MM.1S (cell line): Measurements from ENCODE around the gene MRPL45.

Experiments used
- DNase-seq: peaks from one replicate; pipeline ENCODE4 v3.0.0-alpha.2; 2015
- H2AFZ ChIP-seq: fragments of 300-600 bp; sonication (generic); 2 replicates; pipeline ENCODE4 v1.6.0; 2016; ENCODE audit warnings: antibody characterized with exemption, low read length
- H3F3A ChIP-seq: fragments of 300-600 bp; sonication (generic); 2 replicates; pipeline ENCODE4 v1.6.1; 2016; ENCODE audit warnings: mild to moderate bottlenecking, antibody characterized with exemption, low read length, moderate library complexity, mixed read lengths; ENCODE audit not compliant: insufficient read depth
- H3K27ac ChIP-seq: fragments of 300-600 bp; sonication (generic); 2 replicates; pipeline ENCODE4 v1.5.1; 2016; ENCODE audit warnings: mild to moderate bottlenecking, low read length
- H3K27me3 ChIP-seq: fragments of 300-600 bp; sonication (generic); replicated peaks from 2 replicates; pipeline ENCODE4 v1.6.0; 2016; ENCODE audit warnings: low read length; ENCODE audit not compliant: insufficient read depth
- H3K36me3 ChIP-seq: fragments of 300-600 bp; sonication (generic); replicated peaks from 2 replicates; pipeline ENCODE4 v1.6.1; 2016; ENCODE audit warnings: mild to moderate bottlenecking, low read length, mixed read lengths; ENCODE audit not compliant: insufficient read depth
- H3K4me1 ChIP-seq: fragments of 300-600 bp; sonication (generic); 2 replicates; pipeline ENCODE4 v1.6.1; 2016; ENCODE audit warnings: low read length, mixed read lengths
- H3K4me2 ChIP-seq: fragments of 300-600 bp; sonication (generic); 2 replicates; pipeline ENCODE4 v1.6.0; 2016; ENCODE audit warnings: low read depth, low read length
- H3K4me3 ChIP-seq: fragments of 300-600 bp; sonication (generic); 2 replicates; pipeline ENCODE4 v1.5.1; 2016; ENCODE audit warnings: low read length, mixed read lengths
- H3K79me2 ChIP-seq: fragments of 300-600 bp; sonication (generic); 2 replicates; pipeline ENCODE4 v1.6.1; 2016; ENCODE audit warnings: mixed run types, low read length, mixed read lengths
- H3K9ac ChIP-seq: fragments of 300-600 bp; sonication (generic); 2 replicates; pipeline ENCODE4 v1.6.1; 2016; ENCODE audit warnings: low read length, mixed read lengths
- H3K9me2 ChIP-seq: fragments of 300-600 bp; sonication (generic); replicated peaks from 2 replicates; pipeline ENCODE4 v1.6.1; 2016; ENCODE audit warnings: mild to moderate bottlenecking, low read length, mixed read lengths; ENCODE audit not compliant: insufficient read depth
- H3K9me3 ChIP-seq: fragments of 300-600 bp; sonication (generic); replicated peaks from 2 replicates; pipeline ENCODE4 v1.6.1; 2016; ENCODE audit warnings: mild to moderate bottlenecking, low read length, mixed read lengths; ENCODE audit not compliant: insufficient read depth
- H4K20me1 ChIP-seq: fragments of 300-600 bp; sonication (generic); 2 replicates; pipeline ENCODE4 v1.6.1; 2016; ENCODE audit warnings: mild to moderate bottlenecking, low read length, moderate library complexity, mixed read lengths; ENCODE audit not compliant: insufficient read depth
- EZH2 ChIP-seq: fragments of 300-600 bp; sonication (generic); optimal IDR thresholded peaks from 2 replicates; pipeline ENCODE3; 2017; ENCODE audit warnings: low read depth, mild to moderate bottlenecking, antibody characterized with exemption, low read length, mixed read lengths
- EZH2phosphoT487 ChIP-seq: fragments of 300-600 bp; sonication (generic); IDR thresholded peaks from 2 replicates; pipeline ENCODE4 v1.6.1; 2018; ENCODE audit warnings: antibody characterized with exemption, low read length
- TF ChIP-seq, protein P1 (sequence below): fragments of 300-600 bp; sonication (generic); IDR thresholded peaks from 2 replicates; pipeline ENCODE4 v1.5.1; 2016; ENCODE audit warnings: antibody characterized with exemption, low read length, mixed read lengths

MRPL45 gene

DNA sequence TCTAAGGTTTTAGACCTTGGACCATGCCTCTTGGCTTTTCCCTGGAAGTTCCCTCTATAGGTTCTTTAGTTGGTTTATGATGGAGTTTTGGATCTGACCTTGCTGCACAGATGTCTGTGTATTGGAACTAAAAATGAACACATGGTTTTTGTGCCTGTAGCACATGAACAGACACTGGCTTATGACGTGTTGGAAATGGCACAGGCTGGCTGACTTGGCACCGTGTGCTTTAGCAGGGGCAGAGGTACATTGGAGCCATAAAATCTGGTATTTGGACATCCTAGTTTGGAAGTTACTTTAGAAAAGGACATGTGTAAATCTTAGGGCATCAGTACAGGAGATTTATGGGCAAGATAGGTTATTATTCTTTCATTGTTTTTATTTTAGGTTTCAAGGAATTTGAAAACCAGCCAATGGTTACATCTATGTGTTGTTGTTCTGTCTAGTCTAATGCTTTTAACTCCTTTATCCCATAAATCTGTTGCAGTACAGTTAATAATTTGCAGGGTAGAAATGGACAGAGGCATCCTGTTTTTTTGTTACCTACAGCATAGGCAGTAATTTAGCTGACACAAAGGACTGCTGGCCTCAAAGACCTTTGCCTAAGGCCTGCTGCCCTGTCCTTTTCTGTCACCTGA lies 60.6 kb downstream of the MRPL45 start:
- no peaks in the 10 kb centered on the region for H3K79me2 ChIP-seq
- no peaks in the 10 kb centered on the region for H3K9me2 ChIP-seq
- H3K4me3 ChIP-seq = no peak overlapping the region
- no peak overlapping the region for H3K27ac ChIP-seq
- no peak overlapping the region for H3K9ac ChIP-seq
- H3F3A ChIP-seq = no peaks in the 10 kb centered on the region
- no peak for DNase-seq
- peaks cover 4% of the 10 kb centered on the region; the same call in 1 of the 2 replicates for H3K4me1 ChIP-seq
- no peak overlapping the region for H3K4me2 ChIP-seq
- no peaks in the 10 kb centered on the region for H4K20me1 ChIP-seq
- no peaks in the 10 kb centered on the region for H3K9me3 ChIP-seq
- no peak overlapping the region for H2AFZ ChIP-seq
- TF ChIP-seq, protein P1, sequence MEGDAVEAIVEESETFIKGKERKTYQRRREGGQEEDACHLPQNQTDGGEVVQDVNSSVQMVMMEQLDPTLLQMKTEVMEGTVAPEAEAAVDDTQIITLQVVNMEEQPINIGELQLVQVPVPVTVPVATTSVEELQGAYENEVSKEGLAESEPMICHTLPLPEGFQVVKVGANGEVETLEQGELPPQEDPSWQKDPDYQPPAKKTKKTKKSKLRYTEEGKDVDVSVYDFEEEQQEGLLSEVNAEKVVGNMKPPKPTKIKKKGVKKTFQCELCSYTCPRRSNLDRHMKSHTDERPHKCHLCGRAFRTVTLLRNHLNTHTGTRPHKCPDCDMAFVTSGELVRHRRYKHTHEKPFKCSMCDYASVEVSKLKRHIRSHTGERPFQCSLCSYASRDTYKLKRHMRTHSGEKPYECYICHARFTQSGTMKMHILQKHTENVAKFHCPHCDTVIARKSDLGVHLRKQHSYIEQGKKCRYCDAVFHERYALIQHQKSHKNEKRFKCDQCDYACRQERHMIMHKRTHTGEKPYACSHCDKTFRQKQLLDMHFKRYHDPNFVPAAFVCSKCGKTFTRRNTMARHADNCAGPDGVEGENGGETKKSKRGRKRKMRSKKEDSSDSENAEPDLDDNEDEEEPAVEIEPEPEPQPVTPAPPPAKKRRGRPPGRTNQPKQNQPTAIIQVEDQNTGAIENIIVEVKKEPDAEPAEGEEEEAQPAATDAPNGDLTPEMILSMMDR = no peak
- TF ChIP-seq EZH2 = no peak
- TF ChIP-seq EZH2phosphoT487 = no peak
- H3K36me3 ChIP-seq = no peaks in the 10 kb centered on the region
- no peaks in the 10 kb centered on the region for H3K27me3 ChIP-seq

DNA sequence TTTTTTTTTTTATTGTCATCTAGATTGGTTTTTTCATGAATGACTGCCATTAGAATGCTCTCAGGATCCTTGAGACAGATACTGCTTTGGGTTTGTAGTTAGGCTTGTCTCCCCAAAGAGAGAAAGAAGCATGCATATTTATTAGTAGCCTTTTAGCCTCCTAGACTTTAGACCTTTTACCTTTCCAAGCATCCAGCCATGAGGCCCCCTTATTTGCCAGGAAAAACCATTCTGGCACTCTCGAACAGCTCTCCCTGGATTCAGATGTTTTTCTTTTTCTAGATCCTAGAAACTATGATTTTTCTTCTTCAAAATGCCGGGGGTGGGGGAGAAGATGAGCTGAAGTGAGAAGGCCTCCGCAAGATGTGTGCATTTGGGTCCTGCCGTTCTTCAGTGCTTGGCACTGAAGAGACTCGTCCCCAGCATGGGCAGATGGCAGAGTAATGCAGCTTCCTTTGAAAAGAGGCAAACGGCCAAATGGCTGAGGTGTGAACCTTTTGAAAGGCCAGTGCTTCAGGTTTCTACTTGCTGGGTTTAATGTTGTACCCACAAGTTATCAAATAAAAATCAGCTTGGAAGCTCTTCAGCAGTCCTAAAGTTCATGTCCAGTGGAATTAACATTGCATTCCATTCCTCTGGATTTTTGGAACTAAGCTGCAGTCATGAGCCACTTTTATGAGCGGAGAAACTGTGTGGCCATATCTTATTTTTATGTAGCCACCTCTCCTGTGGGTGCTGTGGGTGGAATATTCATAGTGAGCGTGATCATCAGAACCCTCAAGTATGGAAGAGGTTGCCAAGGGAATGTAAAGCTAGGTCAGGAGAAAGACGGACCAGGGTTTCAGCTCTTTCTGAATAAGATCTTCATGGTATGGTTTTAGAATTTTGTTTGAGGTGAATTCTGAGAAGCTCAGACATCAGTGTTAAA lies 61.9 kb downstream of the MRPL45 start:
- TF ChIP-seq EZH2 (no peak), EZH2phosphoT487 (no peak)
- TF ChIP-seq, protein P1 = no peak
- no peaks in the 10 kb centered on the region for H3K79me2 ChIP-seq
- H3K4me2 ChIP-seq = no peak overlapping the region
- H3K9me2 ChIP-seq = no peaks in the 10 kb centered on the region
- no peak overlapping the region for H3K9ac ChIP-seq
- no peak overlapping the region for H3K4me3 ChIP-seq
- no peak for DNase-seq
- no peak overlapping the region for H3K27ac ChIP-seq
- H4K20me1 ChIP-seq = no peaks in the 10 kb centered on the region
- H3K36me3 ChIP-seq = no peaks in the 10 kb centered on the region
- H3K4me1 ChIP-seq = no peaks in the 10 kb centered on the region
- H2AFZ ChIP-seq = no peak overlapping the region
- H3K27me3 ChIP-seq = no peaks in the 10 kb centered on the region
- H3F3A ChIP-seq = no peaks in the 10 kb centered on the region
- H3K9me3 ChIP-seq = no peaks in the 10 kb centered on the region

DNA sequence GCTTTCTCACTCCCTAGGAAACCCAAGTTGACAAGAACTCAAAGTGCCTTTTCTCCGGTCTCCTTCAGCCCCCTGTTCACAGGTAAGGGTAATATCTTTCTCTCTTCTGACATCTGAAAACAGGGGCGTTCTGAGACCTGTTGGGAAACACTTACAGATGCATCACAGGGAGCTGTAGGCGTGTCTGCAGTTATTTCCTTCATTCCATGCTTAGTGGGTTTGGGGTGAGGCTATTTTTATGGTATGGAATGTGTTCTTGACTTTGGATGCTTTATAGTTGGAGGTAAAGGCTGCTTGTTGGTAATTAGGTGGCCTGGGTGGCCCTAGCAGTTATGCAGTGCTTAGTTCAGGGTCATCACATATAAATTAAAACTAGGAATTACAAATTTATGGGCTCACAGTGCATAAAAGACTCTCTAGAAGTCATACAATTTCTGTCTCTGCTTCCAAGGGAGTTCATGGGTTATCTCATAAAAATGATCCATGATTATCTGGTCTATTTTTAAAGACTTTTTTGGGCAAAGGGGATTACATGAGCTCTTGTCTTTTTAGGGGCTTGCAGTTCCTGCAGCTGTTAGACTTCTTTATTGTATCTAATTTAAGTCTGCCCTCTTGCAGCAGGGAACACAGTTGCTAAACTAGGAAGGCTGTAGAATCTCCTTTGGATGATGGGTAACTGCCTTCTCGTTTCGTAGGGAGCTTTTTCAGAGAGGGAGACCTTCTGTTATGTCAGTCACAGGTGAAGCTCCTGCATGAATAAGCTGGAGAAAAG lies 64.9 kb downstream of the MRPL45 start:
- DNase-seq = no peak
- Histone ChIP-seq H4K20me1 (no peaks in the 10 kb centered on the region), H3K4me2 (no peak overlapping the region), H3K27ac (no peak overlapping the region), H3K9me3 (no peaks in the 10 kb centered on the region), H3F3A (no peaks in the 10 kb centered on the region), H3K9ac (no peak overlapping the region), H3K79me2 (no peaks in the 10 kb centered on the region), H2AFZ (no peak overlapping the region), H3K27me3 (no peaks in the 10 kb centered on the region), H3K36me3 (no peaks in the 10 kb centered on the region), H3K4me1 (no peaks in the 10 kb centered on the region), H3K4me3 (no peak overlapping the region), H3K9me2 (no peaks in the 10 kb centered on the region)
- TF ChIP-seq EZH2 = no peak
- TF ChIP-seq, protein P1 = no peak
- no peak for TF ChIP-seq EZH2phosphoT487
